Activated naive CD8-positive, alpha-beta T cell treated with anti-CD3 and anti-CD28 coated beads, Interleukin-2, amount 50 U/mL, for 24 hours (primary cell): Measurements from ENCODE around the gene PPP1R14C.
"Not testable (repeated sequence)": the region's sequence is repeated elsewhere in the genome, so short reads cannot be mapped to it uniquely, and the experiment has no call there.

Source experiments
- ATAC-seq: fragments of 150-1000 bp; cut with Tn5 transposase; one replicate; pipeline ENCODE4 v1.10.0; 2021
- DNase-seq: peaks from one replicate; pipeline ENCODE4 v3.0.0; 2021
- H3K27ac Mint-ChIP-seq: one replicate; pipeline ENCODE4 v1.8.0; 2021; ENCODE audit warnings: mild to moderate bottlenecking, mixed read lengths
- H3K27me3 Mint-ChIP-seq: one replicate; pipeline ENCODE4 v1.8.0; 2021; ENCODE audit warnings: mixed read lengths
- H3K36me3 Mint-ChIP-seq: one replicate; pipeline ENCODE4 v1.8.0; 2021; ENCODE audit warnings: low read depth, mixed read lengths
- H3K4me1 Mint-ChIP-seq: one replicate; pipeline ENCODE4 v1.8.0; 2021; ENCODE audit warnings: mixed read lengths
- H3K4me3 Mint-ChIP-seq: one replicate; pipeline ENCODE4 v1.8.0; 2021; ENCODE audit warnings: mild to moderate bottlenecking, moderate library complexity, mixed read lengths
- H3K9me3 Mint-ChIP-seq: one replicate; pipeline ENCODE4 v1.8.0; 2021; ENCODE audit warnings: mixed read lengths

PPP1R14C gene

GRCh38 chr6:150169609-150170008 lies 26.8 kb downstream of the PPP1R14C start:
- Mint-ChIP-seq H3K4me3 (no peak overlapping the region), H3K4me1 (peaks cover 22% of the 10 kb centered on the region), H3K36me3 (no peaks in the 10 kb centered on the region), H3K27ac (no peak overlapping the region), H3K27me3 (peaks cover 25% of the 10 kb centered on the region), H3K9me3 (peaks cover 3% of the 10 kb centered on the region)
- ATAC-seq (peak; percentile 98), DNase-seq (peak; percentile 23)

GRCh38 chr6:150172929-150173328 lies 30.1 kb downstream of the PPP1R14C start:
- no peak for DNase-seq
- no peaks in the 10 kb centered on the region for H3K36me3 Mint-ChIP-seq
- no peak for ATAC-seq
- peaks cover 3% of the 10 kb centered on the region for H3K9me3 Mint-ChIP-seq
- H3K4me1 Mint-ChIP-seq: peaks cover 22% of the 10 kb centered on the region
- H3K27me3 Mint-ChIP-seq: peaks cover 22% of the 10 kb centered on the region
- no peak overlapping the region for H3K27ac Mint-ChIP-seq
- H3K4me3 Mint-ChIP-seq: no peak overlapping the region

GRCh38 chr6:150175586-150176151 lies 32.8 kb downstream of the PPP1R14C start:
- H3K9me3 Mint-ChIP-seq: no peaks in the 10 kb centered on the region
- H3K4me1 Mint-ChIP-seq: peaks cover 1% of the 10 kb centered on the region
- no peak overlapping the region for H3K4me3 Mint-ChIP-seq
- ATAC-seq (no peak), DNase-seq (no peak)
- H3K27me3 Mint-ChIP-seq: peaks cover 12% of the 10 kb centered on the region
- no peaks in the 10 kb centered on the region for H3K36me3 Mint-ChIP-seq
- no peak overlapping the region for H3K27ac Mint-ChIP-seq

GRCh38 chr6:150176152-150176551 lies 33.3 kb downstream of the PPP1R14C start:
- Mint-ChIP-seq H3K27me3 (peaks cover 12% of the 10 kb centered on the region), H3K9me3 (no peaks in the 10 kb centered on the region), H3K36me3 (no peaks in the 10 kb centered on the region), H3K4me3 (no peak overlapping the region), H3K4me1 (no peaks in the 10 kb centered on the region), H3K27ac (no peak overlapping the region)
- no peak for DNase-seq
- ATAC-seq: no peak

GRCh38 chr6:150176659-150177058 lies 33.8 kb downstream of the PPP1R14C start:
- Mint-ChIP-seq H3K27ac (no peak overlapping the region), H3K36me3 (no peaks in the 10 kb centered on the region), H3K9me3 (no peaks in the 10 kb centered on the region), H3K27me3 (peaks cover 8% of the 10 kb centered on the region), H3K4me3 (no peak overlapping the region), H3K4me1 (no peaks in the 10 kb centered on the region)
- ATAC-seq: no peak
- DNase-seq: no peak

GRCh38 chr6:150177259-150177951 lies 34.6 kb downstream of the PPP1R14C start:
- H3K27ac Mint-ChIP-seq: no peak overlapping the region
- peaks cover 3% of the 10 kb centered on the region for H3K27me3 Mint-ChIP-seq
- H3K9me3 Mint-ChIP-seq: no peaks in the 10 kb centered on the region
- no peak for ATAC-seq
- H3K4me3 Mint-ChIP-seq: no peak overlapping the region
- H3K4me1 Mint-ChIP-seq: no peaks in the 10 kb centered on the region
- H3K36me3 Mint-ChIP-seq: no peaks in the 10 kb centered on the region
- DNase-seq: no peak

GRCh38 chr6:150177952-150178520 lies 35.2 kb downstream of the PPP1R14C start:
- Mint-ChIP-seq H3K4me3 (no peak overlapping the region), H3K36me3 (no peaks in the 10 kb centered on the region), H3K4me1 (no peaks in the 10 kb centered on the region), H3K27me3 (peaks cover 3% of the 10 kb centered on the region), H3K27ac (no peak overlapping the region), H3K9me3 (no peaks in the 10 kb centered on the region)
- ATAC-seq (no peak), DNase-seq (no peak)

- ATAC-seq (no peak), DNase-seq (no peak)
- H3K36me3 Mint-ChIP-seq: no peaks in the 10 kb centered on the region
- no peaks in the 10 kb centered on the region for H3K4me1 Mint-ChIP-seq
- H3K4me3 Mint-ChIP-seq: no peak overlapping the region
- H3K27me3 Mint-ChIP-seq: no peaks in the 10 kb centered on the region
- no peak overlapping the region for H3K27ac Mint-ChIP-seq
- no peaks in the 10 kb centered on the region for H3K9me3 Mint-ChIP-seq
Observed at GRCh38 chr6:150179030-150179429, 36.2 kb downstream of the PPP1R14C start.

- H3K27ac Mint-ChIP-seq, H3K27me3 Mint-ChIP-seq, H3K4me3 Mint-ChIP-seq, DNase-seq, H3K36me3 Mint-ChIP-seq, H3K9me3 Mint-ChIP-seq, ATAC-seq, H3K4me1 Mint-ChIP-seq: not testable (repeated sequence)
Observed at GRCh38 chr6:150179907-150180424, 37.1 kb downstream of the PPP1R14C start.

- Mint-ChIP-seq H3K9me3 (no peaks in the 10 kb centered on the region), H3K27ac (no peak overlapping the region), H3K36me3 (no peaks in the 10 kb centered on the region), H3K4me3 (no peak overlapping the region), H3K4me1 (peaks cover 4% of the 10 kb centered on the region), H3K27me3 (peaks cover 5% of the 10 kb centered on the region)
- DNase-seq (no peak), ATAC-seq (no peak)
Observed at GRCh38 chr6:150180517-150180916, 37.7 kb downstream of the PPP1R14C start.

- no peak overlapping the region for H3K4me3 Mint-ChIP-seq
- H3K9me3 Mint-ChIP-seq: no peaks in the 10 kb centered on the region
- no peak for DNase-seq
- H3K4me1 Mint-ChIP-seq: peaks cover 4% of the 10 kb centered on the region
- peaks cover 5% of the 10 kb centered on the region for H3K27me3 Mint-ChIP-seq
- no peak overlapping the region for H3K27ac Mint-ChIP-seq
- ATAC-seq: no peak
- H3K36me3 Mint-ChIP-seq: no peaks in the 10 kb centered on the region
Observed at GRCh38 chr6:150182460-150183078, 39.7 kb downstream of the PPP1R14C start.

- ATAC-seq (no peak), DNase-seq (no peak)
- Mint-ChIP-seq H3K9me3 (no peaks in the 10 kb centered on the region), H3K27ac (no peak overlapping the region), H3K36me3 (no peaks in the 10 kb centered on the region), H3K4me1 (peaks cover 4% of the 10 kb centered on the region), H3K27me3 (peaks cover 5% of the 10 kb centered on the region), H3K4me3 (no peak overlapping the region)
Observed at GRCh38 chr6:150183105-150183504, 40.3 kb downstream of the PPP1R14C start.

- H3K4me1 Mint-ChIP-seq: peaks cover 4% of the 10 kb centered on the region
- H3K36me3 Mint-ChIP-seq: no peaks in the 10 kb centered on the region
- ATAC-seq (no peak), DNase-seq (no peak)
- no peaks in the 10 kb centered on the region for H3K9me3 Mint-ChIP-seq
- H3K27ac Mint-ChIP-seq: no peak overlapping the region
- H3K4me3 Mint-ChIP-seq: no peak overlapping the region
- peaks cover 5% of the 10 kb centered on the region for H3K27me3 Mint-ChIP-seq
Observed at GRCh38 chr6:150183966-150184365, 41.1 kb downstream of the PPP1R14C start.

- Mint-ChIP-seq H3K36me3 (no peaks in the 10 kb centered on the region), H3K27ac (no peak overlapping the region), H3K4me3 (no peak overlapping the region), H3K27me3 (peaks cover 13% of the 10 kb centered on the region), H3K9me3 (no peaks in the 10 kb centered on the region), H3K4me1 (peaks cover 4% of the 10 kb centered on the region)
- ATAC-seq (no peak), DNase-seq (no peak)
Observed at GRCh38 chr6:150184850-150185731, 42.2 kb downstream of the PPP1R14C start.
